ENCODE results near the gene LRP5. TPM values are rescaled to one million over a fixed set of nuclear protein-coding genes. Genes with fewer than 3 reads are reported as not detected.

The LRP5 gene
- total and polyA plus RNA-seq, 10 donors: 3.9 to 21.8 (median 14.1) TPM

DNA sequence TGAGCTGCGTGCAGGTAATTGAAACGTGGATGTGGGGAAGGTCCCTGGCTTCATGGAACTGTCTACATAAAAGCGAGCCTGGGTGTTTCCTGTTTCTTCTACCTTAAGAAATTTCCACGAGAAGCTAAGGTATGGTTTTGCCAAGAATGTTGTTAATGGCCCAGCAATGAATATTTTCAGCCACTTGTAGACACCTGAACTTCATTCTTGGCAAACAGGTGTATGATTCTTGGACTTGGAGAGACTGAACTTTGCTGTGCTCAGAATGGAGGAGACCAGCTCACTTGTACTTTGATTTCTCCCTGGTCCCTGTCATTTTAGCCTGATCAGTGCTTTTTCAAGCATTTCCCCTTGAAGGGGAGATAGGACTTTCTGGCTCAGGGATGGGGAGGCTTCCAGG lies 20.8 kb downstream of the LRP5 start:
- no peak for DNase-seq
- H3K4me1 ChIP-seq: peaks cover 13 to 74% (median 50%) of the 10 kb centered on the region in 6 donors

DNA sequence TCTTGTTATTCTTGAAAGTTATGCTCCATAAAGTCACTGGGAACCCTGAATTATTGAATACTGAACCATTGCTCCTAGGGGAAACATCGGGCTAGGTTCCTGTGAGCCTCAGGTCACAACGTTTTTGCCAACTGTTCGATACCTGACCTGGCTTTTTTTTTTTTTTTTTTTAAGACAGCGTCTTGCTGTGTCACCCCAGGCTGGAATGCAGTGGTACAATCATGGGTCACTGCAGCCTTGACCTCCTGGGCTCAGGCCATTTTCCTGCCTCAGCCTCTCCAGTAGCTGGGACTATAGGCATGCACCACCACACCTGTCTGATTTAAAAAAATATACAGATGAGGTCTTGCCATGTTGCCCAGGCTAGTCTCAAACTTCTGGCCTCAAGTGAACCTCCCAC lies 22.5 kb downstream of the LRP5 start:
- H3K36me3 ChIP-seq: no peaks in the 10 kb centered on the region
- intact Hi-C loops (cut with DNase I; ENCODE audit: low total_unique reads): no loop called here
- H3K9me3 ChIP-seq: no peaks in the 10 kb centered on the region
- DNase-seq: no peak
- H3K4me1 ChIP-seq: peaks cover 5 to 60% (median 33%) of the 10 kb centered on the region in 6 donors
- H3K4me3 ChIP-seq: no peak overlapping the region
- no peak overlapping the region for H3K27ac ChIP-seq
- H3K27me3 ChIP-seq (replicated peaks in 1 of 7): no peaks in the 10 kb centered on the region
- TF ChIP-seq, protein P1, sequence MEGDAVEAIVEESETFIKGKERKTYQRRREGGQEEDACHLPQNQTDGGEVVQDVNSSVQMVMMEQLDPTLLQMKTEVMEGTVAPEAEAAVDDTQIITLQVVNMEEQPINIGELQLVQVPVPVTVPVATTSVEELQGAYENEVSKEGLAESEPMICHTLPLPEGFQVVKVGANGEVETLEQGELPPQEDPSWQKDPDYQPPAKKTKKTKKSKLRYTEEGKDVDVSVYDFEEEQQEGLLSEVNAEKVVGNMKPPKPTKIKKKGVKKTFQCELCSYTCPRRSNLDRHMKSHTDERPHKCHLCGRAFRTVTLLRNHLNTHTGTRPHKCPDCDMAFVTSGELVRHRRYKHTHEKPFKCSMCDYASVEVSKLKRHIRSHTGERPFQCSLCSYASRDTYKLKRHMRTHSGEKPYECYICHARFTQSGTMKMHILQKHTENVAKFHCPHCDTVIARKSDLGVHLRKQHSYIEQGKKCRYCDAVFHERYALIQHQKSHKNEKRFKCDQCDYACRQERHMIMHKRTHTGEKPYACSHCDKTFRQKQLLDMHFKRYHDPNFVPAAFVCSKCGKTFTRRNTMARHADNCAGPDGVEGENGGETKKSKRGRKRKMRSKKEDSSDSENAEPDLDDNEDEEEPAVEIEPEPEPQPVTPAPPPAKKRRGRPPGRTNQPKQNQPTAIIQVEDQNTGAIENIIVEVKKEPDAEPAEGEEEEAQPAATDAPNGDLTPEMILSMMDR (IDR thresholded peaks at IDR 0.05 in 8 of 11, conservative IDR thresholded peaks at IDR 0.05 in 3 of 11): no peak
- TF ChIP-seq POLR2A (IDR thresholded peaks at IDR 0.05) (no peak), POLR2AphosphoS5 (IDR thresholded peaks at IDR 0.05) (no peak)
- 90 to 100% (median 96%) methylated on average over 4 of the region's 4 CpGs for WGBS, 5 donors

More for the DNA sequence above, 20.8 kb downstream of the LRP5 start:
- 62 to 85% (median 68%) methylated on average over 4 of the region's 4 CpGs for WGBS, 5 donors
- intact Hi-C loops (cut with DNase I; ENCODE audit: low total_unique reads): no loop called here
- TF ChIP-seq POLR2A (IDR thresholded peaks at IDR 0.05) (no peak), POLR2AphosphoS5 (IDR thresholded peaks at IDR 0.05) (no peak)
- no peaks in the 10 kb centered on the region for H3K27me3 ChIP-seq (replicated peaks in 1 of 7)
- no peaks in the 10 kb centered on the region for H3K9me3 ChIP-seq
- no peak overlapping the region for H3K27ac ChIP-seq
- H3K36me3 ChIP-seq: no peaks in the 10 kb centered on the region
- no peak overlapping the region for H3K4me3 ChIP-seq

DNA sequence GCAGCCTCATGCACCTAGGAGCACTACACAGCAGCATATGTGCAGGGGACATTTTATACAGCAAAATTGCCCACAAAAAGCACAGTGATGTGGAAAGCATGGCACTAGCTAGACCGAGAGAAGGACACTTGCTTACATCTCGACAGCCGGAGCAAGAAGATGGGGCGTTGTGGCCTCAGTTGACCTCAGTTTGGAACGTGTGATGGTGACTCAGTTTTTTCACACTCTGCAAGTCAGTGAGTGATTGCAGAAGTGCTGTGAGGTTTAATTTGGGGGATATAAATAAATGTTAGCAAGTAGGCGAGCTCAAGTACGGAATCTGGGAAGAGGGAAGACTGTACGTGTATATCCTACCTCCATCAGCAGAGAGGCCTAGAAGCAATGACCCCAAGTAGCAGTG lies 23.3 kb downstream of the LRP5 start:
- no peak overlapping the region for H3K27ac ChIP-seq
- H3K4me1 ChIP-seq: peaks cover 9 to 60% (median 33%) of the 10 kb centered on the region in 6 donors
- no peaks in the 10 kb centered on the region for H3K27me3 ChIP-seq (replicated peaks in 1 of 7)
- H3K4me3 ChIP-seq: no peak overlapping the region
- DNase-seq: no peak
- H3K36me3 ChIP-seq: no peaks in the 10 kb centered on the region
- TF ChIP-seq POLR2AphosphoS5 (IDR thresholded peaks at IDR 0.05): no peak
- TF ChIP-seq POLR2A (IDR thresholded peaks at IDR 0.05): no peak
- TF ChIP-seq, protein P1 (IDR thresholded peaks at IDR 0.05 in 8 of 11, conservative IDR thresholded peaks at IDR 0.05 in 3 of 11): no peak
- H3K9me3 ChIP-seq: no peaks in the 10 kb centered on the region
- intact Hi-C loops (cut with DNase I; ENCODE audit: low total_unique reads): no loop called here
- WGBS, 5 donors: 66 to 90% (median 78%) methylated on average over 8 of the region's 8 CpGs

DNA sequence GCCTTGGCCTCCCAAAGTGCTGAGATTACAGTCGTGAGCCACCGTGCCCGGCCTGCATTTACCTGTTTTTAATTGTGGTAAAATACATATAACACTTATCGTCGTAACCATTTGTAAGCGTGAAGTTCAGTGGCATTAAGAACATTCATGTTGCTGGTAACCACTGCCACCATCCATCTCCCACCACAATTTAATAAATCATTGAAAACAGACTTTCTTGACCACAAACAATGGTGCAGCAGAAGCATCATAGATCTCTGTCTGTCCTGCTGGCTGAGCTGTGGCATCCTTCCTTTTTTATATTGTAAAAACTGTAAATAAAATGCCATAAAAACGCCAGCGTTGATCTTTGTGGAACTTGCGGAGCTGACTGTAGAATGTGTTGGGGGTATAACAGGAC lies 24.3 kb downstream of the LRP5 start:
- DNase-seq: no peak
- Histone ChIP-seq H3K27ac (no peak overlapping the region), H3K4me1 (peaks cover 4 to 58% (median 25%) of the 10 kb centered on the region in 6 donors), H3K27me3 (replicated peaks in 1 of 7) (no peaks in the 10 kb centered on the region), H3K9me3 (no peaks in the 10 kb centered on the region), H3K4me3 (no peak overlapping the region), H3K36me3 (no peaks in the 10 kb centered on the region)
- WGBS, 5 donors: 45 to 78% (median 62%) methylated on average over 9 of the region's 9 CpGs
- intact Hi-C loops (cut with DNase I; ENCODE audit: low total_unique reads): no loop called here
- TF ChIP-seq POLR2AphosphoS5 (IDR thresholded peaks at IDR 0.05) (no peak), POLR2A (IDR thresholded peaks at IDR 0.05) (no peak)
- TF ChIP-seq, protein P1 (IDR thresholded peaks at IDR 0.05 in 8 of 11, conservative IDR thresholded peaks at IDR 0.05 in 3 of 11): no peak

DNA sequence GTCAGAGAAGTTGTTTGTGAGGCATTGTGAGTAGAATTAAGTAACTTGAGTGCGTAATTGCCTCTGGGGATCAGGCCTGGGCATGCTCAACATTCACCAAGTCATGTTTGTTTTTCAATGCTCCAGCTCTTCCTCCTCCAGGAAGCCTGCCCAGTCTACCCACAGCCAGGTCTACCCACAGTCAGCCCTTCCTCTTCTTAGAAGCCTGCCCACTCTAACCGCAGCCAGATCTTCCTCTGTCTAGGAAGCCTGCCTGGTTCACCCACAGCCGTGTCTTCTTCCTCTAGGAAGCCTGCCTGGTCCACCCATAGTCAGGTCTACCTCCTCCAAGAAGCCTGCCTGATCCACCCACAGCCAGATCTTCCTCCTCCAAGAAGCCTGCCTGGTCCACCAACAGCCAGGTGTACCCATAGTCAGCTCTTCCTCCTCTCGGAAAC lies 25.0 kb downstream of the LRP5 start:
- WGBS, 5 donors: 46 to 60% (median 53%) methylated on average over 4 of the region's 4 CpGs
- no peak overlapping the region for H3K27ac ChIP-seq

More for the DNA sequence above, 25.0 kb downstream of the LRP5 start:
- Histone ChIP-seq H3K36me3 (no peaks in the 10 kb centered on the region), H3K4me1 (peaks cover 4 to 51% (median 19%) of the 10 kb centered on the region in 6 donors), H3K4me3 (no peak overlapping the region), H3K9me3 (no peaks in the 10 kb centered on the region), H3K27me3 (replicated peaks in 1 of 7) (no peaks in the 10 kb centered on the region)
- intact Hi-C loops (cut with DNase I; ENCODE audit: low total_unique reads): no loop called here
- DNase-seq: no peak
- TF ChIP-seq, protein P1 (IDR thresholded peaks at IDR 0.05 in 8 of 11, conservative IDR thresholded peaks at IDR 0.05 in 3 of 11): no peak
- TF ChIP-seq POLR2AphosphoS5 (IDR thresholded peaks at IDR 0.05): no peak
- TF ChIP-seq POLR2A (IDR thresholded peaks at IDR 0.05): no peak
